H9 (cell line): ENCODE measurements around the gene HMX1. TPM values are rescaled to one million over a fixed set of nuclear protein-coding genes. Genes with fewer than 3 reads are reported as not detected.

ENCODE experiments used
- DNase-seq: peaks from one replicate; pipeline ENCODE4 v3.0.0-alpha.2; 2017
- H2AFZ ChIP-seq: one replicate; pipeline ENCODE4 v1.6.1; 2013; ENCODE audit warnings: mild to moderate bottlenecking, low read length, control low read depth, moderate library complexity
- H2AK5ac ChIP-seq: 2 replicates; pipeline ENCODE4 v1.6.1; 2013; ENCODE audit warnings: low read length, control low read depth, mixed read lengths; ENCODE audit not compliant: insufficient read length
- H2BK120ac ChIP-seq: one replicate; pipeline ENCODE4 v1.6.1; 2013; ENCODE audit warnings: low read depth, mild to moderate bottlenecking, low read length, control low read depth, inconsistent platforms; ENCODE audit not compliant: poor library complexity, severe bottlenecking
- H2BK12ac ChIP-seq: 2 replicates; pipeline ENCODE4 v1.6.1; 2013; ENCODE audit warnings: low read length, control low read depth, mixed read lengths, low read depth; ENCODE audit not compliant: insufficient read length
- H2BK15ac ChIP-seq: 2 replicates; pipeline ENCODE4 v1.6.1; 2013; ENCODE audit warnings: low read depth, low read length, control low read depth
- H2BK20ac ChIP-seq: one replicate; pipeline ENCODE4 v1.6.1; 2013; ENCODE audit warnings: low read depth, mild to moderate bottlenecking, low read length, control low read depth, inconsistent platforms; ENCODE audit not compliant: poor library complexity, severe bottlenecking
- H2BK5ac ChIP-seq: 2 replicates; pipeline ENCODE4 v1.6.1; 2013; ENCODE audit warnings: low read length, control low read depth, mixed read lengths; ENCODE audit not compliant: insufficient read length
- H3K14ac ChIP-seq: 2 replicates; pipeline ENCODE4 v1.6.1; 2013; ENCODE audit warnings: low read length, control low read depth; ENCODE audit not compliant: insufficient read depth
- H3K18ac ChIP-seq: 2 replicates; pipeline ENCODE4 v1.6.1; 2013; ENCODE audit warnings: low read depth, mild to moderate bottlenecking, mixed read lengths, low read length, control low read depth; ENCODE audit not compliant: insufficient read length
- H3K23ac ChIP-seq: 2 replicates; pipeline ENCODE4 v1.6.1; 2013; ENCODE audit warnings: low read length, control low read depth, mixed read lengths, low read depth; ENCODE audit not compliant: insufficient read length
- H3K23me2 ChIP-seq: 2 replicates; pipeline ENCODE4 v1.6.1; 2013; ENCODE audit warnings: low read depth, mild to moderate bottlenecking, mixed read lengths, low read length, control low read depth; ENCODE audit not compliant: insufficient read length, poor library complexity, severe bottlenecking
- H3K27ac ChIP-seq: 2 replicates; pipeline ENCODE4 v1.5.1; 2013; ENCODE audit warnings: low read length, control low read depth, mixed read lengths, low read depth; ENCODE audit not compliant: insufficient read length
- H3K27me3 ChIP-seq: 2 replicates; pipeline ENCODE4 v1.6.1; 2013; ENCODE audit warnings: low read length, control low read depth, inconsistent platforms; ENCODE audit not compliant: insufficient read depth
- H3K4ac ChIP-seq: 2 replicates; pipeline ENCODE4 v1.6.1; 2013; ENCODE audit warnings: low read depth, mild to moderate bottlenecking, control low read depth, inconsistent platforms, low read length, moderate library complexity
- H3K4me1 ChIP-seq: 2 replicates; pipeline ENCODE4 v1.6.1; 2013; ENCODE audit warnings: low read length, control low read depth, inconsistent platforms; ENCODE audit not compliant: insufficient read depth
- H3K4me2 ChIP-seq: 2 replicates; pipeline ENCODE4 v1.6.1; 2013; ENCODE audit warnings: low read length, control low read depth, mixed read lengths; ENCODE audit not compliant: insufficient read length, insufficient read depth
- H3K56ac ChIP-seq: 2 replicates; pipeline ENCODE4 v1.6.1; 2013; ENCODE audit warnings: low read depth, mild to moderate bottlenecking, mixed read lengths, low read length, control low read depth; ENCODE audit not compliant: insufficient read length
- H3K79me1 ChIP-seq: 2 replicates; pipeline ENCODE4 v1.6.1; 2013; ENCODE audit warnings: low read depth, mild to moderate bottlenecking, moderate library complexity, low read length, control low read depth, inconsistent platforms; ENCODE audit not compliant: insufficient read depth, poor library complexity, severe bottlenecking
- H3K79me2 ChIP-seq: 2 replicates; pipeline ENCODE4 v1.6.1; 2013; ENCODE audit warnings: low read length, control low read depth, inconsistent platforms; ENCODE audit not compliant: insufficient read depth
- H3K9ac ChIP-seq: 2 replicates; pipeline ENCODE4 v1.6.1; 2013; ENCODE audit warnings: low read length, control low read depth, mixed read lengths; ENCODE audit not compliant: insufficient read length; ENCODE audit errors: extremely low read depth
- H3K9me3 ChIP-seq: one replicate; pipeline ENCODE4 v1.6.1; 2013; ENCODE audit warnings: low read depth, low read length, inconsistent platforms; ENCODE audit not compliant: control insufficient read depth
- H3T11ph ChIP-seq: one replicate; pipeline ENCODE4 v1.6.1; 2013; ENCODE audit warnings: mild to moderate bottlenecking, low read length, control low read depth, inconsistent platforms
- H4K20me1 ChIP-seq: one replicate; pipeline ENCODE4 v1.6.1; 2013; ENCODE audit not compliant: control insufficient read depth, insufficient read length, insufficient read depth
- H4K5ac ChIP-seq: 2 replicates; pipeline ENCODE4 v1.6.1; 2013; ENCODE audit warnings: low read depth, mild to moderate bottlenecking, mixed read lengths, low read length, control low read depth; ENCODE audit not compliant: insufficient read length
- H4K8ac ChIP-seq: replicated peaks from 2 replicates; pipeline ENCODE4 v1.6.1; 2013; ENCODE audit warnings: low read length, control low read depth, mixed read lengths, low read depth; ENCODE audit not compliant: insufficient read length
- H4K91ac ChIP-seq: 2 replicates; pipeline ENCODE4 v1.6.1; 2013; ENCODE audit warnings: low read depth, mild to moderate bottlenecking, moderate library complexity, mixed read lengths, low read length, control low read depth; ENCODE audit not compliant: insufficient read length
- H3K27ac Mint-ChIP-seq, 3 experiments: 2 replicates in 2 of 3; 3 replicates in 1 of 3; pipeline ENCODE4 v1.8.0; 2020 to 2021; ENCODE audit warnings: mixed read lengths in 3 of 3, mild to moderate bottlenecking in 1 of 3, moderate library complexity in 1 of 3
- H3K27me3 Mint-ChIP-seq: 2 replicates; pipeline ENCODE4 v1.8.0; 2021; ENCODE audit warnings: low read depth, mild to moderate bottlenecking, moderate library complexity, mixed read lengths
- H3K36me3 Mint-ChIP-seq, 3 experiments: 2 replicates in 2 of 3; 3 replicates in 1 of 3; pipeline ENCODE4 v1.8.0; 2020 to 2021; ENCODE audit warnings: low read depth in 3 of 3, mixed read lengths in 3 of 3; ENCODE audit not compliant: insufficient read depth in 1 of 3
- H3K4me1 Mint-ChIP-seq, 2 experiments: 2 replicates each; pipeline ENCODE4 v1.8.0; 2020; ENCODE audit warnings: mixed read lengths in 2 of 2
- H3K4me3 Mint-ChIP-seq, 2 experiments: 2 replicates in 1 of 2; 3 replicates in 1 of 2; pipeline ENCODE4 v1.8.0; 2020 to 2021; ENCODE audit warnings: mild to moderate bottlenecking in 2 of 2, mixed read lengths in 2 of 2, moderate library complexity in 1 of 2
- H3K9me3 Mint-ChIP-seq, 2 experiments: 2 replicates in 1 of 2; 3 replicates in 1 of 2; pipeline ENCODE4 v1.8.0; 2020; ENCODE audit warnings: mild to moderate bottlenecking in 2 of 2, mixed read lengths in 2 of 2, moderate library complexity in 1 of 2
- CTCF ChIP-seq: fragments of 200-600 bp; sonication (generic); conservative IDR thresholded peaks from 3 replicates; pipeline ENCODE4 v1.8.0; 2021; ENCODE audit warnings: antibody characterized with exemption, mild to moderate bottlenecking
- WGBS: extraction: QIAGEN DNeasy Blood & Tissue Kit; methylation state at CpG from one replicate; pipeline ENCODE4 v1.1.7; 2013; ENCODE audit warnings: missing lambda C conversion rate, low lambda C conversion rate, mixed read lengths; ENCODE audit not compliant: insufficient read length; ENCODE audit errors: extremely low coverage; 5-methylcytosine and 5-hydroxymethylcytosine counted together
- total RNA-seq: library from RNA; stranded (reverse); gene quantifications from 2 replicates; pipeline ENCODE4 v1.2.1, GENCODE V29; 2021

The HMX1 gene
- total RNA-seq, 1 experiment from 2014 or later, result 0.26 TPM

DNA sequence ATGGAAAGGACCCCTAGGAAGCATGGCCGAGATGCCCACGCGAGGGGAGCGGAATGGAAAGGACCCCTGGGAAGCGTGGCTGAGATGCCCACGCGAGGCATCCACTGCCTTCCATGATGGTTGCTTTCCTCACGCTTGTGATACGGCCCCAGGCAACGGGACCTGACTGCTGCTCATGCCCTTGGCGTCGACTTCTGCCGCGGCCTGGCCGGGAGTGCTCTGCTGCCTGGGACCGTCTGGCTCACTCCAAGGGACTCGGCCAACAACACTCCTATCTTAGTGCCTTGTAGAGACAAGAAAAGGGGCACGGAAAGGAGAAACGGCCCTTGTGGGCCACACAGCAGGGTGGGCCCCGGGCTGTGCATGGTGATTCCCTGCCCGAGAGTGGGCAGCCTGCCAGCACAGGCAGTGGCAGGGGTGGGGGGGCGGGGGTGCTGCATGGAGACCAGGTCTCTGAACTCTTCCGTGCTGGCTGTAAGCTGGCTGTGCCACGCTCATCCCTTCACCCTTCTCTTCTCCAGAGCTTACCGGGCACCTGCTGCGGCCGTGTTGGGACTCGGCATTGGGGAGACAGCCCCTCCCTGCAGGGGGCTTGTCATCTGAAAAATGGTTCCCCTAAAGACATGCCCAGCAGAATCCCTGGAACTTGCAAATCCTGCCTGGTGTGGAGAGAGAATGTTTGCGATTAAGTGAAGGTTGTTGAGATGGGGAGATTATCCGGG is 38.6 kb upstream of the HMX1 start:
- Histone ChIP-seq H3K79me2 (no peaks in the 10 kb centered on the region), H3K27me3 (no peaks in the 10 kb centered on the region), H3K4me1 (no peaks in the 10 kb centered on the region), H3K23me2 (no peaks in the 10 kb centered on the region), H4K8ac (no peak overlapping the region), H4K5ac (no peak overlapping the region), H3K14ac (no peak overlapping the region), H3K4ac (no peak overlapping the region), H2AFZ (no peak overlapping the region), H3T11ph (no peak overlapping the region), H3K23ac (no peak overlapping the region), H2BK15ac (no peak overlapping the region), H2BK12ac (no peak overlapping the region), H3K79me1 (no peaks in the 10 kb centered on the region), H3K18ac (no peak overlapping the region), H2BK20ac (no peak overlapping the region), H3K56ac (no peak overlapping the region), H3K27ac (no peak overlapping the region), H3K4me2 (no peak overlapping the region), H2AK5ac (no peak overlapping the region), H3K9me3 (no peaks in the 10 kb centered on the region), H4K91ac (no peak overlapping the region), H2BK120ac (no peak overlapping the region), H3K9ac (no peak overlapping the region), H4K20me1 (peaks cover 3% of the 10 kb centered on the region), H2BK5ac (no peak overlapping the region)
- DNase-seq, result no peak
- WGBS, result no CpG with 5 or more reads among the region's 30 CpGs
- no peaks in the 10 kb centered on the region for H3K4me1 Mint-ChIP-seq
- no peak for TF ChIP-seq CTCF
- no peak overlapping the region for H3K4me3 Mint-ChIP-seq
- H3K27me3 Mint-ChIP-seq, result peaks cover 29% of the 10 kb centered on the region
- no peaks in the 10 kb centered on the region for H3K9me3 Mint-ChIP-seq
- H3K27ac Mint-ChIP-seq, result no peak overlapping the region
- no peaks in the 10 kb centered on the region for H3K36me3 Mint-ChIP-seq
